Neural crest cell (in vitro differentiated cells): ENCODE data around the gene DROSHA. TPM values are rescaled to one million over a fixed set of nuclear protein-coding genes. Genes with fewer than 3 reads are reported as not detected.
"Not testable (repeated sequence)": the region's sequence is repeated elsewhere in the genome, so short reads cannot be mapped to it uniquely, and the experiment has no call there.

Source experiments
- DNase-seq: peaks from one replicate; pipeline ENCODE4 v3.0.0; 2021; ENCODE audit warnings: low read depth, mixed read lengths, low spot score
- H3K27ac Mint-ChIP-seq: one replicate; pipeline ENCODE4 v1.8.0; 2021; ENCODE audit warnings: mild to moderate bottlenecking, mixed read lengths; ENCODE audit not compliant: unreplicated experiment
- H3K27me3 Mint-ChIP-seq: 2 replicates; pipeline ENCODE4 v1.8.0; 2021; ENCODE audit warnings: low read depth, mild to moderate bottlenecking, mixed read lengths
- H3K36me3 Mint-ChIP-seq: 2 replicates; pipeline ENCODE4 v1.8.0; 2021; ENCODE audit warnings: low read depth, mild to moderate bottlenecking, mixed read lengths
- H3K4me1 Mint-ChIP-seq: 2 replicates; pipeline ENCODE4 v1.8.0; 2021; ENCODE audit warnings: mixed read lengths
- H3K4me3 Mint-ChIP-seq: one replicate; pipeline ENCODE4 v1.8.0; 2021; ENCODE audit warnings: mild to moderate bottlenecking, mixed read lengths
- H3K9me3 Mint-ChIP-seq: 2 replicates; pipeline ENCODE4 v1.8.0; 2021; ENCODE audit warnings: mixed read lengths
- total RNA-seq: library from RNA; stranded (reverse); gene quantifications from 2 replicates; pipeline ENCODE4 v1.2.1, GENCODE V29; 2021
- TF ChIP-seq, protein P1 (sequence below): fragments of 200-600 bp; sonication (generic); conservative IDR thresholded peaks from 2 replicates; pipeline ENCODE4 v1.5.0; 2021; ENCODE audit warnings: antibody characterized with exemption, mild to moderate bottlenecking

DROSHA gene
- total RNA-seq, 1 donor from 2014 or later, result 116 TPM

DNA sequence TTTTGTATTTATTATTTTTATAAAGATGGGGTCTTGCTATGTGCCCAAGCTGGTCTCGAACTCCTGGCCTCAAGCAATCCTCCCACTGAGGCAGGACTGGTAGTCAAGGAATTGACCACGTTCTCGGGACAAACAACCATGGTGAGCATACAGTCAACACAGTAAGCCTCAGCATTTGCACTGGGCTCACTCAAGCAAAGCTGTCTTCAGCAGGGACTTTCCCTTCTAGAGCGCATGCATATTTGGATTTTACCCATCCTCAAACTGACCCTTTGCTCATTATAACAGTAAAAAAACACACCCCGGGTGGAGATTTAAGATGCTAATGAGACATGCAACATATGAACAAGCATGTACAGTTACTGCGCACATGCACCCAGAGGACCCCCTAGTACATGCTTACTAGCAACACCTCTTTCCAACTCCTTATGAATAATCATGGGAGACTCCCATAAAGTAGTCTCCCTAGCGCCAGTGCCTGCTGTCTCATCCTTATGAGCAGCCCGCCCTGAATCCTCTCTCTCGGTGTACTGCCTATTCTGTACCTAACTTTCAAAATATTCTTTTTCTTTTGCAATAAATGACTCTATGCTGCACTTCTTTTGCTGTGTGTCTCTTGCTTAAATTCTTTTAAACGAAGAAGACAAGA, 41.7 kb upstream of the DROSHA start:
- H3K27me3 Mint-ChIP-seq, result peaks cover 13% of the 10 kb centered on the region
- no peak for DNase-seq
- H3K4me3 Mint-ChIP-seq, result no peak overlapping the region
- no peaks in the 10 kb centered on the region for H3K9me3 Mint-ChIP-seq
- H3K4me1 Mint-ChIP-seq, result no peaks in the 10 kb centered on the region
- H3K27ac Mint-ChIP-seq, result no peak overlapping the region
- TF ChIP-seq, protein P1, sequence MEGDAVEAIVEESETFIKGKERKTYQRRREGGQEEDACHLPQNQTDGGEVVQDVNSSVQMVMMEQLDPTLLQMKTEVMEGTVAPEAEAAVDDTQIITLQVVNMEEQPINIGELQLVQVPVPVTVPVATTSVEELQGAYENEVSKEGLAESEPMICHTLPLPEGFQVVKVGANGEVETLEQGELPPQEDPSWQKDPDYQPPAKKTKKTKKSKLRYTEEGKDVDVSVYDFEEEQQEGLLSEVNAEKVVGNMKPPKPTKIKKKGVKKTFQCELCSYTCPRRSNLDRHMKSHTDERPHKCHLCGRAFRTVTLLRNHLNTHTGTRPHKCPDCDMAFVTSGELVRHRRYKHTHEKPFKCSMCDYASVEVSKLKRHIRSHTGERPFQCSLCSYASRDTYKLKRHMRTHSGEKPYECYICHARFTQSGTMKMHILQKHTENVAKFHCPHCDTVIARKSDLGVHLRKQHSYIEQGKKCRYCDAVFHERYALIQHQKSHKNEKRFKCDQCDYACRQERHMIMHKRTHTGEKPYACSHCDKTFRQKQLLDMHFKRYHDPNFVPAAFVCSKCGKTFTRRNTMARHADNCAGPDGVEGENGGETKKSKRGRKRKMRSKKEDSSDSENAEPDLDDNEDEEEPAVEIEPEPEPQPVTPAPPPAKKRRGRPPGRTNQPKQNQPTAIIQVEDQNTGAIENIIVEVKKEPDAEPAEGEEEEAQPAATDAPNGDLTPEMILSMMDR, result no peak
- H3K36me3 Mint-ChIP-seq, result no peaks in the 10 kb centered on the region

DNA sequence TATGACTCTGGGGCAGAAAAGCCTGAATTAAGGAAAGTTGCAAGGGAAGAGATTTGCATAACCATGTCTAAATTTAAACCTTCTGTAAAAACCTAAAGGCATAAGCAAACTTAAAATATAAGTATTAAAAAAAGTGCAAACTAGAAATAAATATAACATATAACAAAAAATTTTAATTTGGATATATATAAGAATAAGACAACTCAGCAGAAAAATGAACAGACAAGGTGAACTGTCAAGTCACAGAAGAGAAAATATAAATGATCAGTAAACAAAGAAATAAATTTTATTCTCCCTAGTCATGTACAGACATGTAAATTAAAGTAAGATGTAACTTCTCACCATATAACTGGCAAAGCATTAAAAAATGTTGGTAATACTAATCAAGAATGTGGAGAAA, 37.2 kb upstream of the DROSHA start:
- Mint-ChIP-seq H3K36me3 (peaks cover 7% of the 10 kb centered on the region), H3K27me3 (no peaks in the 10 kb centered on the region), H3K4me3 (no peak overlapping the region), H3K4me1 (no peaks in the 10 kb centered on the region), H3K9me3 (peaks cover 7% of the 10 kb centered on the region), H3K27ac (no peak overlapping the region)
- TF ChIP-seq, protein P1, result no peak
- DNase-seq, result no peak

DNA sequence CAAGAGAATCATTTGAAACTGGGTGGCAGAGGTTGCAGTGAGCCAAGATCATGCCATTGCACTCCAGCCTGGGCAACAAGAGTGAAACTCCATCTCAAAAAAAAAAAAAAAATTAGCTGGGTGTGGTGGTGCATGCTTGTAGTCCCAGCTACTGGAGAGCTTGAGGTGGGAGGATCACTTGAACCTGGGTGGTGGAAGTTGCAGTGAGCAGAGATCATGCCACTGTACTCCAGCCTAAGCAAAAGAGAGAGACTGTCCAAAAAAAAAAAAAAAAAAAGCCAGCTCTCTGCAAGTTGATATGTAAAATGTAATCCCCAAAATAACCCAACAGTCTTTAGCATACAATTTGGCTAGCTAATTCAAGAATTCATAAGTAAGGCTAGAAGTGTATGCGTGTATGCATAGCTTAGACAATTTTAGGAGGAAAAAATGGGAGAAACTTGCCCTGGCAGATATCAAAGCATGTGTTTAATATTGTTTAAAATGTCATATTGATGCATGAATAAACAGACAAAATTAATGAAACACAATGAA, 36.5 kb upstream of the DROSHA start:
- no peak for DNase-seq
- H3K4me3 Mint-ChIP-seq, result no peak overlapping the region
- no peak overlapping the region for H3K27ac Mint-ChIP-seq
- peaks cover 7% of the 10 kb centered on the region for H3K36me3 Mint-ChIP-seq
- no peaks in the 10 kb centered on the region for H3K27me3 Mint-ChIP-seq
- H3K9me3 Mint-ChIP-seq, result peaks cover 7% of the 10 kb centered on the region
- H3K4me1 Mint-ChIP-seq, result no peaks in the 10 kb centered on the region
- TF ChIP-seq, protein P1, result no peak

DNA sequence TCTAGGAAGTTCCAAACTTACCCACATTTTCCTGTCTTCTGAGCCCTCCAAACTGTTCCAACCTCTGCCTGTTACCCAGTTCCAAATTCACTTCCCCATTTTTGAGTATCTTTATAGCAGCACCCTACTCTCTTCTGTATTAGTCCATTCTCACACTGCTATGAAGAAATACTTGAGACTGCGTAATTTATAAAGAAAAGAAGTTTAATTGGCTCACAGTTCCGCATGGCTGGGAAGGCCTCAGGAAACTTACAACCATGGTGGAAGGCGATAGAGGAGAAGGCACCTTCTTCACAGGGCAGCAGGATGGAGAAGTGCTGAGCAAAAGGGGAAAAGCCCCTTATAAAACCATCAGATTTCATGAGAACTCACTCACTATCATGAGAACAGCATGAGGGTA, 34.5 kb upstream of the DROSHA start:
- peaks cover 11% of the 10 kb centered on the region for H3K36me3 Mint-ChIP-seq
- not testable (repeated sequence) for DNase-seq, H3K4me1 Mint-ChIP-seq, H3K4me3 Mint-ChIP-seq, H3K27me3 Mint-ChIP-seq, H3K27ac Mint-ChIP-seq
- H3K9me3 Mint-ChIP-seq, result peaks cover 11% of the 10 kb centered on the region

DNA sequence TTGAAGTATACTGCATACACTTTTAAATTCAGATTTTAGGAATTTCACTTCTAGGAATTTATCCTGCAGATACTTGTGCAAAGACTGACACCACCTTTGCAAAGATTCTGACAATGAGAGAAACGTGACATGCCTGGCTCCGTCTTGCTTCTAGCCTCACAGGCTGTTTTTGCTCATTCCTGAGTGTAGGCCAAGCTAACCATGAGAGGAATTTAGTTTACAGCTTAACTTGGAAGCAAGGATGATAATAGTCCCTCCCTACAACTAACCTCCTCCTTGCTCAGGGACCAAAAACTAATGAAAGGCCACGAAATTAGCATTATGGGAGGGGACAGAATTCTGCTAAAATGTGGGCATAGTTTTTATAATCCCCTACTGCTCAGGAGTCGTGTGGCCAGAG, 31.3 kb upstream of the DROSHA start:
- TF ChIP-seq, protein P1, result no peak
- H3K36me3 Mint-ChIP-seq, result peaks cover 11% of the 10 kb centered on the region

DNA sequence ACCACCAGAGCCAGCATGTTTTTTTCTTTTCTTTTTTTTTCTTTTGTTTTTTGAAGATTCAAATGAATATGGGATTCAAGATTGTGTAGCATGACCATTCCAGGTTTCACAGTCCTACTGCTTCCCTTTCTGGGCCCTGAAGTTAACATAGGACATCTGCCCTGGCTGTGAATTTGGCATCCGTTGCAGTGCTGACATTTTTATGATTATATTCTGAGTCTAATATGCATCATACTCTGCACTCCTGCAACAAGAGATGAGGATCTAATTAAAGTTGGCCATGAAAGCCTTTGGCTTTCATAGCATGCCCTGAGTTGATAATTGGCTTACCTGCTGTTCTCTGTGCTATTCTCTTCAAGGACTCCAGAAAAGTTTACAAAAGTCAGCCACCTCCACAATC, 30.1 kb upstream of the DROSHA start:
- no peak for DNase-seq
- Mint-ChIP-seq H3K9me3 (peaks cover 11% of the 10 kb centered on the region), H3K27ac (no peak overlapping the region), H3K4me1 (no peaks in the 10 kb centered on the region), H3K27me3 (no peaks in the 10 kb centered on the region), H3K36me3 (peaks cover 15% of the 10 kb centered on the region), H3K4me3 (no peak overlapping the region)
- TF ChIP-seq, protein P1, result no peak

More for the DNA sequence above, 31.3 kb upstream of the DROSHA start:
- no peaks in the 10 kb centered on the region for H3K27me3 Mint-ChIP-seq
- peaks cover 11% of the 10 kb centered on the region for H3K9me3 Mint-ChIP-seq
- no peaks in the 10 kb centered on the region for H3K4me1 Mint-ChIP-seq
- H3K4me3 Mint-ChIP-seq, result no peak overlapping the region
- H3K27ac Mint-ChIP-seq, result no peak overlapping the region
- no peak for DNase-seq
